HG03025 (cell line): ENCODE results near the gene ZSCAN32.

ENCODE experiments used
- ATAC-seq: cut with Tn5 transposase; IDR thresholded peaks from one replicate; pipeline ENCODE4 v1.9.1; 2021; ENCODE audit warnings: mild to moderate bottlenecking, moderate library complexity; ENCODE audit not compliant: unreplicated experiment, low FRiP score

The ZSCAN32 gene

DNA sequence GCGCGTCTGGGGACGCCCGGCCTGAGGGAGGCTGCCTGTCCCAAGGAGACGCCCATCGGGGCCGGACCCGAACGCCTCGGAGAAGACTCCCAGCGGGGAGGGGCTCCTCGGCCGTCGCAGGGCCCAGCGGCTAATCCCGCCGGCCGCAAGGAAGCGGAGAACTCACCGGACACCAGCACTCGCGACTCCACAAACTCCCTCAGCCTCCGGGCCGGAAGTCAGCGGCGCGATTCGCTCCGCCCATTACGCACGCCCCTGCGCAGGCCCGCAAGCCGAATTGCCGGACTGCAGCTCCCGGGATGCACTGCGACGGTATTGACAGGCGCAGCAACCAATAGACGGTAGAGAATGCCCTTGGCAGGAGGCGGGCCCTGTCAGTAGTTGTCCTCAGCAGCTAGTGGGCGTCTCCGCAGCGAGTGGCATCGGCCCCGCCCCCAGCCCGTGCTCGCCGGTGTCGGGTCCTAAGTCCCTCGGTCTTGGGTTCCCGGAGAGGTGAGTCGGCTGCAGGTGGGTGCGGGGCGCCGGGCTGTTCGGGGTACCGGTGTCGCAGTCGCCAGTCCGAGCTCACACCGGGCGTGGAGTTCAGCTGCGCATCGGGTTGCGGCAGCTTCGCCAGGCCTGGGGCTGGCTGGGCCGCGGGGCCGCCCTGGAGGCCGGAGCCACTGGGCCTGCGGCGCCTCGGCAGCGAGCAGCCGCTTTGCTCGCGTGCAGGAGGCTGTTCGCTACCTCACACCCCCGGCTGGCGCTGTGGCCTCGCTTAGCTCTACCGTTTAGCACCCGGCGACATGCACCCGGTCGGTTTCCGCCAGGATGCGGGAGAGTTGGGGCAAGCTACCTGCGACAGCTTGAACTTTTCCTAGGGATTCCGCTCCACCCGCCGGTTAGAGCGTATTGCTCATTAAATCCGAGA is at the start of gene ZSCAN32, which contains the start of gene ZNF174:
TSS of gene ZSCAN32 (minus strand) at position 226 of the 910 bp plus-strand sequence. CDS start 3,447 bp downstream, outside the sequence.
TSS of gene ZNF174 (plus strand) at position 437 of the 910 bp plus-strand sequence. CDS start 790 bp downstream, outside the sequence.
- peak; percentile 88 for ATAC-seq

- ATAC-seq: no peak
Measured at GRCh38 chr16:3444032-3444388, 43.2 kb upstream of the ZSCAN32 start.

- no peak for ATAC-seq
Measured at GRCh38 chr16:3443108-3444031, 42.6 kb upstream of the ZSCAN32 start, which contains the start of the genes NAA60 and ZNF597. NAA60 (plus strand) TSS chr16:3443680; CDS start chr16:3476228, 32,548 bp downstream. ZNF597 (minus strand) TSS chr16:3443504; CDS start chr16:3443153, 351 bp downstream.

GRCh38 chr16:3439637-3440036 is 38.8 kb upstream of the ZSCAN32 start:
- ATAC-seq: no peak

DNA sequence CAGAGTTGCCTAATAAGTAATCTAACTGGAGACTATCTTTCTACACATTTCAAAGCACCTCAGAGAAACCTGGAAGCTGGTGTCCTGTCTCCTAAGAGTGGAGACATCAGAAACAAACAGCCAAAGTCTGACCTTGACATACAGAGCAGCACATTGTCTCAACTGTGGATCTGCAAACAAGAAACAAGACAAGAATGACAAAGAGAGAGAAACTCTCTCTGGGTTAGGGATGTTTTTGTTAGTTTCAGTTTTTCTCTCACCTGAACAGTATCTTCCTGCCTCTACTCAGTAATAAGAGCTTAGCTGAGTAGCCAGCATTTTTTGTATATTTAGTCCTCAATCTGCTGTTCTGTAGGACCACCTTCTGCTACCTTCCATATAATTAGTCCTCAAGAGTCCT is 33.6 kb upstream of the ZSCAN32 start:
- no peak for ATAC-seq

- ATAC-seq: no peak
Measured at GRCh38 chr16:3431779-3432219, 31.0 kb upstream of the ZSCAN32 start.

GRCh38 chr16:3413730-3414379 is 13.1 kb upstream of the ZSCAN32 start:
- ATAC-seq: no peak

DNA sequence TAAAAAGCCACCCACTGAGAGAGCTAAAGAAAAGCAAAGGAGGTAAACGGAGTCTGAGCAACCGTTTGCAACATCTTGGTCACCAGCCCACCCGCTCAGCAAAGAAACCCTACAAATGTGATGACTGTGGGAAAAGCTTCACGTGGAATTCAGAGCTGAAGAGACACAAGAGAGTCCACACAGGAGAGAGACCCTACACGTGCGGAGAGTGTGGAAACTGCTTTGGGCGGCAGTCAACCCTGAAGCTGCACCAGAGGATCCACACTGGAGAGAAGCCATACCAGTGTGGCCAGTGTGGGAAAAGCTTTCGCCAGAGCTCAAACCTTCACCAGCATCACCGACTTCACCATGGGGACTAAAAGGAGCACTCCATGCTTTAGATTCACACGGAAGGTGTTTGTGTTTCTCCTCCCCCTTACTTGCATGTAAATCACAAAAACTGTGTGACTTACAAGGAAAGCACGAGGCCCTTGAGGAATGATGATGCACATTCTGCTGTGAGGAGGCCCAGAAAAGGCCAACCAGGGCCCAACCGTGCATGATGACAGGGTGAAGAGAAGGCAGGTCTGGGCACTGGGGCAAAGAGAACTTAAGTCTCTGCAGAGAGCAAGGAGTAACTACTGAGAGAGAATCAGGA is 7.9 kb upstream of the ZSCAN32 start:
- no peak for ATAC-seq

GRCh38 chr16:3401719-3402397 is 1.1 kb upstream of the ZSCAN32 start:
- ATAC-seq: no peak

GRCh38 chr16:3400446-3400778 is 392 bp downstream of the ZSCAN32 start:
- ATAC-seq: peak; percentile 26

DNA sequence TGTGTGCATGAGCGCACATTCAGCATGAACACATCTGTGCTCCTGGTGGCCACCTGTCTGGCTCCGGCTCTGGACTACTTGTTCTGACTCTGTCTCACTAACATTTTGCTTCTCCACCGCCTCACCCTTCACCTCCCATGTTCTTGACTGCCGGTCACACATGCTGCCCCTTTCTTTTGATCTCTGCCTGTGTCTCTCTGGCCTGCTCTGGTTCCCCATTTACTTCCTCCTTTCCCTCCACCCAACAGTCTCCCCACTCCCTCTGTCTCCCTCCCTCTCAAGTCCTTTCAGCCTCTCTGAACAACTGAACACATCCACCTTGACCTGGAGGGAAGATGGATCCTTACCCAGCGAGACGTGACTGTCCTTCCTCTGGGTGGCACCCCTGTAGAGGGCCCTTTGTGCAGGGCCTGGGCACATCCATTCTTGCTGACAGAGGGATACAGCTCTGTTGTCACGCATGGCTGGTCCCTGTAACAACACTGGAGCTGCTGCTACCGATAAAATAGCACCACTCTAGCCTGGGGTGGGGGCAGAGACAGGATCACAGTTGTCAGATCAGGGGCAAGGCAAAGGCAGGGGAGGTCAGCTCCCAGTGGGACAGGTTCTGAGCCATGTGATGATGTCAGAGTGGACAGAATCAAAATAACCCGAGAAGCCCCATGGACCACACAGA is 11.0 kb downstream of the ZSCAN32 start:
- ATAC-seq: no peak

DNA sequence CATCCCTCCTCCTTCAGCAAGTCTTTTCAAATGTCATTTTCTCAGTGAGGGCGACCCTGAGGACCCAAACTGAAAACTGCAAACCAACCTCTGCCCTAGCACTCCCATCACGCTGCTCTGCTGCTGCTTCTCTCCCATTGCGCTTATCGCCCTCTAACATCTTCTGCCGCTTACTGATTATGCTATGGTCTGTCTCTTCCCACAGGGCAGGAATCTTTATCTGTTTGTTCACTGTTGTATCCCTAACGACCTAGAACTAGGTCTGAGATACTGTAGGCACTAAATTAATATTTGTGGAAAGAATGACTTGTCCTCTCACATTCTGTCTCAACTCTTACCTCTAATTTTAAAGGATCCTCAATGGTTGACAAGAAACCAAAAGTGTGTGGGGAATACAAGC is 12.5 kb downstream of the ZSCAN32 start:
- ATAC-seq: no peak

DNA sequence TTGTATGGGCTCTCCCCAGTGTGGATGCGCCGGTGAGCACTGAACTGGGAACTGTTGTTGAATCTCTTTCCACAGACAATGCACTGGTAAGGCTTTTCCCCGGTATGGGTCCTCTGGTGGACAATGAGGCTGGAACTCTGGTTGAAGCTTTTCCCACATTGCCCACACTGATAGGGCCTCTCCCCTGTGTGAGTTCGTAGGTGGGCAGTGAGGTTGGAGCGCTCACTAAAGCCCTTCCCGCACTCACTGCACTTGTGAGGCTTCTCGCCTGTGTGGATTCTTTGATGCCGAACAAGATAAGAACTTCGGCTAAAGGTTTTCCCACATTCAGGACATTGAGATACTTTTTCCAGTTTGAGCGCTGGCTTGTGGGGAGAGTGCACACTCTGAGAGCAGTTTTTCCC is 17.8 kb downstream of the ZSCAN32 start:
- no peak for ATAC-seq

- no peak for ATAC-seq
Measured at GRCh38 chr16:3377917-3378316, 22.9 kb downstream of the ZSCAN32 start.

GRCh38 chr16:3375680-3376079 is 25.1 kb downstream of the ZSCAN32 start:
- ATAC-seq: no peak

- no peak for ATAC-seq
Measured at GRCh38 chr16:3369073-3369472, 31.7 kb downstream of the ZSCAN32 start.

DNA sequence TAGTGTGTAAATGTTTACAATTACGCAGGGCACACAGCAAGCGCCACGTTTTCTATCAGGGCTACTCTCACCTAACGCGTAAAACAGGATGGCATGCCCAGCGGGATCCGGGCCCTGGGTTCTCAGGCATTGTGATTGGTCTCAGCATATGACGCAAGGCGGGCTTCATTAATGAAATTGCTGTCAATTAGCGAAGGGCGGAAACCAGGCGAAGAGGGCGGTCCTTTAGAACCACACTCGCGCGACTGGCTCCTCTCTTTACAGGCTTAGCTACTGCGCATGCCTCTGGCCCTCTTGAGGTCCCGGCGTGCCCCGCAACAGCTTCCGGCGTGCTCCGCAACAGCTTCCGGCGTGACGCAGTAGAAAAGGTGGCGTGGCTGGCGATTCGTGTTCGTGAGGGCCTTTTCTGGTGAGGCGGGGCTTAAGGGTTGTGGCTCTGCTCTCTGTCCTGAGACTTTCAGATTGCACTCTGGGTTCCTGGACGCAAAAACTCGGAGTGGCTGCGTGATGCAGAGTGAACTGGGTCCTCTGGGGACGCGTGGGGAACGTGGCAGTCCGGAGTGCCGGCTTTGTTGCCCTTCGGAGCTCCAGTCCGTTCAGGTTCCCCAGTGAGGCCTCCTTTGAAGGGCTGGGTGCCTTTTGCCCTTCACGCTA is 35.9 kb downstream of the ZSCAN32 start:
- no peak for ATAC-seq

- no peak for ATAC-seq
Measured at GRCh38 chr16:3363793-3364192, 37.0 kb downstream of the ZSCAN32 start.
